ENCODE measurements around the gene CIDEC. TPM values are rescaled to one million over a fixed set of nuclear protein-coding genes. Genes with fewer than 3 reads are reported as not detected.
"Not testable (repeated sequence)": the region's sequence is repeated elsewhere in the genome, so short reads cannot be mapped to it uniquely, and the experiment has no call there.

Gene CIDEC
- total RNA-seq, 3 donors from 2014 or later = 10.4 to 49.0 (median 14.9) TPM

DNA sequence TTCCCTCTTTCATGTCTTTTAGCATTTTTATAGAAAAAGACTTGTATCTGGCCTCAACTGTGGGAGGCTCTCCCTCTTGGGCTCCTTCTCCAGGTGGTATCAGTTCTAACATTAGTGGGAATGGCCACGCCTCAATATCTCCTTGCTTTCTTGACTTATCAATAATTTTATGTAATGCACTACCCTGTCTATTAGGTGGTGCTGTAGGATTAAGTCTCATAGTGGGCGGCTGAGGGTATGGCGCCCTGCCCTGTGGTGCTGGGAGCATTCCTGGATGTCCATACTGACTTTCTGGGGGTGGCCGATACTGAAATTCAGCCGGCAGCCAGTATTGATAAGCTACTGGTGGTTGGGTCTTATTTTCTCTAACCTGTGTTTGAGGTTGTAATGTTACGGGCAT is 27.5 kb downstream of the CIDEC start:
- TF ChIP-seq, protein P1, sequence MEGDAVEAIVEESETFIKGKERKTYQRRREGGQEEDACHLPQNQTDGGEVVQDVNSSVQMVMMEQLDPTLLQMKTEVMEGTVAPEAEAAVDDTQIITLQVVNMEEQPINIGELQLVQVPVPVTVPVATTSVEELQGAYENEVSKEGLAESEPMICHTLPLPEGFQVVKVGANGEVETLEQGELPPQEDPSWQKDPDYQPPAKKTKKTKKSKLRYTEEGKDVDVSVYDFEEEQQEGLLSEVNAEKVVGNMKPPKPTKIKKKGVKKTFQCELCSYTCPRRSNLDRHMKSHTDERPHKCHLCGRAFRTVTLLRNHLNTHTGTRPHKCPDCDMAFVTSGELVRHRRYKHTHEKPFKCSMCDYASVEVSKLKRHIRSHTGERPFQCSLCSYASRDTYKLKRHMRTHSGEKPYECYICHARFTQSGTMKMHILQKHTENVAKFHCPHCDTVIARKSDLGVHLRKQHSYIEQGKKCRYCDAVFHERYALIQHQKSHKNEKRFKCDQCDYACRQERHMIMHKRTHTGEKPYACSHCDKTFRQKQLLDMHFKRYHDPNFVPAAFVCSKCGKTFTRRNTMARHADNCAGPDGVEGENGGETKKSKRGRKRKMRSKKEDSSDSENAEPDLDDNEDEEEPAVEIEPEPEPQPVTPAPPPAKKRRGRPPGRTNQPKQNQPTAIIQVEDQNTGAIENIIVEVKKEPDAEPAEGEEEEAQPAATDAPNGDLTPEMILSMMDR (IDR thresholded peaks at IDR 0.05) = no peak
- intact Hi-C loops (cut with DNase I, micrococcal nuclease) = no loop called here
- H3K4me1 ChIP-seq (ENCODE audit: low read depth) = no peaks in the 10 kb centered on the region
- no peak overlapping the region for H3K4me3 ChIP-seq
- ATAC-seq (no peak), DNase-seq (no peak)
- H3K9me3 ChIP-seq = no peaks in the 10 kb centered on the region
- H3K36me3 ChIP-seq (ENCODE audit: low read depth) = no peaks in the 10 kb centered on the region

DNA sequence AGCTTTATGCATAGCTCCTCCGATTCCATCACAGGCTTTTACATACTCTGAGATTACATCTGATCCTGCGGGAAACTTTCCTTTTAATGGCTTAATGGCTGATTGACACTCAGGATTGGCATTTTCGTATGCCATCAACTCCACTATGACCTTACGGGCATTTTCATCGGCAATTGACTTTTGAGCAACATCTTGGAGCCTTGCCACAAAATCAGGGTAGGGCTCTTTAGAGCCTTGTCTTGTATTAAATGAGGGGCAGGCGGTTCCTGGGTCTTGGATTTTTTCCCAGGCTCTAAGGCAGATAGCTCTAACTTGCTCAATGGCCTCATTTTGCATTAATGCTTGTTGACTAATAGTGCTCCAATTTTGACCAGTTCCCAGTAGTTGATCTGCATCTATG is 28.1 kb downstream of the CIDEC start:
- H3K4me1 ChIP-seq (ENCODE audit: low read depth); H3K9me3 ChIP-seq; H3K4me3 ChIP-seq; ATAC-seq; intact Hi-C loops (cut with DNase I, micrococcal nuclease); H3K36me3 ChIP-seq (ENCODE audit: low read depth): not testable (repeated sequence)
- DNase-seq = peak in 1 of 3 donors; percentile 52

DNA sequence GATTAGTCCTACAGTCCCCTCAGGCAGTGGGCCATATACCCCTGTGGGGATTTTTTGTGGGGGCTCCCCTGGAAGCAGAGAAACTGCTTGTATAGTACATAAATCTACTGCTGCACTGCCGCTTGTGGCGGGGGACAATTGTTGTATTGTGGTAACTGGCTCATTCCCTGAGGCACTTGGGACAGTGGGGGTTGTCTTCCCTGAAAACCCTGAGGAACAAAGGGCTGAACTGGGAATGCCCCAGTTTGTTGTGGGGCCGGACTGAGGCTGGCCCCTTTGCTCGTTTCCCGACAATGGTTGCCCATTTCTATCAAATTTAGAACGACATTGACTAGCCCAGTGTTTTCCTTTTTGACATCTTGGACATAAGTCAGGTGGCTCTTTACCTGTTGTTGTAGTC is 28.7 kb downstream of the CIDEC start:
- H3K36me3 ChIP-seq (ENCODE audit: low read depth); intact Hi-C loops (cut with DNase I, micrococcal nuclease); H3K4me3 ChIP-seq; H3K4me1 ChIP-seq (ENCODE audit: low read depth); ATAC-seq; H3K9me3 ChIP-seq: not testable (repeated sequence)
- peak in 1 of 3 donors; percentile 1 for DNase-seq

DNA sequence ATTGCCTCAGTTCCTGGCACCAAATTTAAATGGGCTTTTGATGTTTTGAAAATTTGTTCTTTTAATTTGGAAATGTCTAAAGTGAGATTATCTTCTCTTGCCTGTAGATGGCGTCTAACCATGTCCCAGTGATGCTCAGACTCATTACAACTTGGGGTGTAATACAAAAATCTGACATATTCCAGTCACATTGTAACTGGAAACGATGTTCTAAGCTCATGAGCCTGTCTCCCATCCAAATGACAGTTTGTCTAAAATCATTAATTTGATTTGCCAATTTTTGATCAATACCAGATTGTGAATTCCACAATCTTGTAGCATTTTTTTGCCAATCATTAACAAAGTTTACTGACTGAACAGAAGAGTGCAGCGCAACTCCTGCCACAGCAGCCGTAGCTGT is 31.2 kb downstream of the CIDEC start:
- peak in 1 of 3 donors; percentile 5 for DNase-seq
- H3K36me3 ChIP-seq (ENCODE audit: low read depth); intact Hi-C loops (cut with DNase I, micrococcal nuclease); H3K9me3 ChIP-seq; ATAC-seq; H3K4me3 ChIP-seq; H3K4me1 ChIP-seq (ENCODE audit: low read depth): not testable (repeated sequence)

DNA sequence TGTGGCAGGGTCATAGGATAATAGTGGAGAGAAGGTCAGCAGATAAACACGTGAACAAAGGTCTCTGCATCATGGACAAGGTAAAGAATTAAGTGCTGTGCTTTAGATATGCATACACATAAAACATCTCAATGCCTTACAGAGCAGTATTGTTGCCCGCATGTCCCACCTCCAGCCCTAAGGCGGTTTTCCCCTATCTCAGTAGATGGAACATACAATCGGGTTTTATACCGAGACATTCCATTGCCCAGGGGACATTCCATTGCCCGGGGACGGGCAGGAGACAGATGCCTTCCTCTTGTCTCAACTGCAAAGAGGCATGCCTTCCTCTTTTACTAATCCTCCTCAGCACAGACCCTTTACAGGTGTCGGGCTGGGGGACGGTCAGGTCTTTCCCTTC is 32.2 kb downstream of the CIDEC start:
- H3K4me1 ChIP-seq (ENCODE audit: low read depth); DNase-seq; H3K9me3 ChIP-seq; H3K4me3 ChIP-seq; H3K36me3 ChIP-seq (ENCODE audit: low read depth); intact Hi-C loops (cut with DNase I, micrococcal nuclease); ATAC-seq: not testable (repeated sequence)

DNA sequence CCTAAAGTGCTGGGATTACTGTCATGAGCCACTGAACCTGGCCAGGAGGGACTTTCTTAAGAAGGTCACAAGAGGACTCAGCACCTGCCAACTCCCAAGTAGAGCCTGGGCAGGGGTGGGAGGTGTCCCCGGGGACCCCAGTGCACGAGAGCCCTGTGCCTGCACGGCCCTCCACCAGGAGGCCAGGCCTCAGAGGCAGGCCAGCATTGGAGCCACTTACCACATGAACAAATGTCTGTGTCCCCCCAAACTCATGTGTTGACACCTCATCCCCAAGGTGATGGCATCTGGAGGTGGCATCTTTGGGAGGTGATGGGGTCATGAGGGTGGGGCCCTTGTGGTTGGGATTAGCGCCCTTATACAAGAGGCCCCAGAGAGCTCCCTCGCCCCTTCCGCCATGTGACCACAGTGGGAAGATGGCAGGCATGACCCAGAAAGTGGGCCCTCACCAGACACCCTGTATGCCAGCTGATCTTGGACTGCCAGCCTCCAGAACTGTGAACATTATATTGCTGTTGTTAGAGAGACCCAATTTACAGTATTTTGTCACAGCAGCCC is 33.0 kb downstream of the CIDEC start:
- TF ChIP-seq, protein P1 (IDR thresholded peaks at IDR 0.05) = no peak
- ATAC-seq (no peak), DNase-seq (peak in 1 of 3 donors; percentile 41)
- H3K4me1 ChIP-seq (ENCODE audit: low read depth) = peaks cover 7% of the 10 kb centered on the region
- H3K36me3 ChIP-seq (ENCODE audit: low read depth) = no peaks in the 10 kb centered on the region
- intact Hi-C loops (cut with DNase I, micrococcal nuclease) = no loop called here
- no peaks in the 10 kb centered on the region for H3K9me3 ChIP-seq
- H3K4me3 ChIP-seq = no peak overlapping the region

DNA sequence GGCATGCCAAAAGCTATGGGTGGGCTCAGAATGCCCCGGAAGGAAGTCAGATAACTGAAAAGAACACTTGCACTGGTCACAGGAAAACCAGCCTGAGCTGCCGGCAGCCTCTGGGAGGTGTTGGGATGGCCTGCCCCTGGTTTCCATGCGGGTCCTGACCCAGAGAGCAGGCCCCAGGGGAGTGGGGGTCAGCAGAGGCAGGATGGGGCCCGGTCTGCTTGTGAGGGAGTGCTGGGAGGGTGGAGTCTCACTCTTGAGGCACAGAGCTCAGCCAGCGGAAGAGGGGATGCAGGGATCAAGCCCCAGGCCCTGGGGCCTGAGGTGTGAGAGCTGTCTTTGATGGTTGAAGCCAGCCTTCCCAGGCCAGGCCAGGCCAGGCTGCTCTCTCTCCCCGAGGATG is 33.8 kb downstream of the CIDEC start:
- Histone ChIP-seq H3K36me3 (ENCODE audit: low read depth) (no peaks in the 10 kb centered on the region), H3K4me1 (ENCODE audit: low read depth) (peaks cover 7% of the 10 kb centered on the region), H3K4me3 (no peak overlapping the region), H3K9me3 (no peaks in the 10 kb centered on the region)
- intact Hi-C loops (cut with DNase I, micrococcal nuclease) = no loop called here
- DNase-seq = peak in 1 of 3 donors; percentile 38
- TF ChIP-seq, protein P1 (IDR thresholded peaks at IDR 0.05) = no peak
- no peak for ATAC-seq
